Subcutaneous abdominal adipose tissue (tissue), 5 donors: ENCODE measurements around the gene TRMT6.

Source experiments
- H3K27ac ChIP-seq: one replicate; pipeline ENCODE4 v1.7.0; 2013; ENCODE audit warnings: low read depth, mild to moderate bottlenecking, inconsistent platforms, low read length, moderate library complexity
- H3K27me3 ChIP-seq, 5 donors: one replicate each; pipeline ENCODE4 v1.7.0; 2013; ENCODE audit warnings: low read length in 5 of 5, inconsistent platforms in 1 of 5; ENCODE audit not compliant: control insufficient read depth in 5 of 5, insufficient read depth in 4 of 5
- H3K36me3 ChIP-seq, 5 donors: one replicate each; pipeline ENCODE4 v1.7.0; 2013; ENCODE audit warnings: low read length in 5 of 5; ENCODE audit not compliant: control insufficient read depth in 5 of 5, insufficient read depth in 5 of 5
- H3K4me1 ChIP-seq, 5 donors: one replicate each; pipeline ENCODE4 v1.7.0; 2013; ENCODE audit warnings: low read length in 5 of 5, mild to moderate bottlenecking in 3 of 5, moderate library complexity in 1 of 5; ENCODE audit not compliant: control insufficient read depth in 5 of 5, insufficient read depth in 5 of 5
- H3K4me3 ChIP-seq, 5 donors: one replicate each; pipeline ENCODE4 v1.7.0; 2013; ENCODE audit warnings: low read length in 5 of 5, low read depth in 1 of 5
- H3K9ac ChIP-seq, 5 donors: one replicate each; pipeline ENCODE4 v1.7.0; 2013; ENCODE audit warnings: low read length in 5 of 5, mild to moderate bottlenecking in 4 of 5, moderate library complexity in 3 of 5
- H3K9me3 ChIP-seq, 5 donors: one replicate each; pipeline ENCODE4 v1.7.0; 2013; ENCODE audit warnings: low read length in 5 of 5; ENCODE audit not compliant: control insufficient read depth in 5 of 5
- donor health status: healthy.
- donor health status: healthy.
- donor health status: healthy.
- donor health status: healthy.
- donor health status: healthy.

TRMT6 gene, protein sequence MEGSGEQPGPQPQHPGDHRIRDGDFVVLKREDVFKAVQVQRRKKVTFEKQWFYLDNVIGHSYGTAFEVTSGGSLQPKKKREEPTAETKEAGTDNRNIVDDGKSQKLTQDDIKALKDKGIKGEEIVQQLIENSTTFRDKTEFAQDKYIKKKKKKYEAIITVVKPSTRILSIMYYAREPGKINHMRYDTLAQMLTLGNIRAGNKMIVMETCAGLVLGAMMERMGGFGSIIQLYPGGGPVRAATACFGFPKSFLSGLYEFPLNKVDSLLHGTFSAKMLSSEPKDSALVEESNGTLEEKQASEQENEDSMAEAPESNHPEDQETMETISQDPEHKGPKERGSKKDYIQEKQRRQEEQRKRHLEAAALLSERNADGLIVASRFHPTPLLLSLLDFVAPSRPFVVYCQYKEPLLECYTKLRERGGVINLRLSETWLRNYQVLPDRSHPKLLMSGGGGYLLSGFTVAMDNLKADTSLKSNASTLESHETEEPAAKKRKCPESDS

DNA sequence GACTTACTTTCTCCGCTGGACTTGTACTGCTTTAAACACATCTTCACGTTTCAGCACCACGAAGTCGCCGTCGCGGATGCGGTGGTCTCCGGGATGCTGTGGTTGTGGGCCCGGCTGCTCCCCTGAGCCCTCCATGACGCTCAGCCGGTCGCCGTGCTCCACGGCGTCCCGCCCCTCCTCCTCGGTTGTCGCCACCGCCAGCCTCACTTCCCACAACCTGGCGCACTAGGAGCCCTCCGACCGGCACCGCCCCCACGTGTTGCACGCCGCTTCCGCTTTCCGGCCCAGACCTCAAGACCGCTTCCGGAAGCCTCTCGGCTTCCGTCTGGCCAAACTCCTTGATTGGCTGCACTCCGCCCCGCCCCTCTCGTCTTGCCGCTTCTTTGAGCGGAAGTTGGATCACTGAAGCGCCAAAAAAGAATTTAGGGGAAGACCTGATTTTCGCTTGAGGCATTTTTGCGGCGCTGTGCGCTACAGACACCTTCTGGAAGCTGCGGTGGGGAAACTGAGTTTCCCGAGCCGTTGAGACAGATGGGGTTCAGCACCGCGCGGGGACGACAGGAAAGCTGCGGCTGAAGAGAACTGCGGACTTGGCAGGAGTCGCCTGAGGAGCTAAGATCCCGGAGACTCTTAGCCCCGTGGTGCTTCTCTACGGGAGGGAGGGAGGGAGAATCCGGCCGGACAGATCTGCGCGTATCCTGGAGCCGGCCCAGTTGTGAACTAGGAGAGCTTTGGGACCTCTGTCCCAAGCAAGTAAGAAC lies at the start of gene TRMT6, which contains the start of gene MCM8:
Gene TRMT6 (minus strand): TSS at position 263 of the 761 bp plus-strand sequence. CDS start 128 bp downstream, at position 135.
Gene MCM8 (plus strand): TSS at position 382 of the 761 bp plus-strand sequence. CDS start 1,364 bp downstream, outside the sequence.
- peaks cover 0 to 24% (median 18%) of the 10 kb centered on the region in 5 donors for H3K4me1 ChIP-seq
- H3K9me3 ChIP-seq = no peaks in the 10 kb centered on the region
- H3K27me3 ChIP-seq = no peaks in the 10 kb centered on the region
- peak within 1 kb of the TSS; percentile 68 to 94 (median 93) for H3K4me3 ChIP-seq
- peak within 1 kb of the TSS; percentile 66 to 90 (median 88) for H3K9ac ChIP-seq
- peaks cover 15 to 26% (median 22%) of the 10 kb centered on the region in 5 donors for H3K36me3 ChIP-seq
- peak within 1 kb of the TSS; percentile 71 for H3K27ac ChIP-seq

DNA sequence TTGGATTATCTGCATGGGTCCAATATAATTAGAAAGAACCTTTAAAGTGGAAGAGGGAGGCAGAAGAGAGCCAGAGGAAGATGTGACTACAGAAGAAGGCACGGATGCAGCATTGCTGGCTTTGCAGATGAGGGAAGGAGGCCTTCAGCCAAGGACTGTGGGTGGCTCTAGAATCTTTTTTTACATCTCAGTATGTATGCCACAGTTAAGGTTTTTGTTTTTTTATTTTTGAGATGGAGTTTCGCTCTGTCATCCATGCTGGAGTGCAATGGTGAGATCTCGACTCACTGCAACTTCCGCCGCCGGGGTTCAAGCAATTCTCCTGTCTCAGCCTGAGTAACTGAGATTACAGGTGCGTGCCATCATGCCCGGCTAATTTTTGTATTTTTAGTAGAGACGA lies 49.5 kb upstream of the TRMT6 start:
- Histone ChIP-seq H3K4me3 (no peak overlapping the region), H3K9ac (no peak overlapping the region), H3K36me3 (peaks cover 0 to 6% (median 2%) of the 10 kb centered on the region in 5 donors), H3K27ac (no peak overlapping the region), H3K9me3 (no peaks in the 10 kb centered on the region), H3K4me1 (peaks cover 0 to under 1% (median 0%) of the 10 kb centered on the region in 5 donors), H3K27me3 (no peaks in the 10 kb centered on the region)

DNA sequence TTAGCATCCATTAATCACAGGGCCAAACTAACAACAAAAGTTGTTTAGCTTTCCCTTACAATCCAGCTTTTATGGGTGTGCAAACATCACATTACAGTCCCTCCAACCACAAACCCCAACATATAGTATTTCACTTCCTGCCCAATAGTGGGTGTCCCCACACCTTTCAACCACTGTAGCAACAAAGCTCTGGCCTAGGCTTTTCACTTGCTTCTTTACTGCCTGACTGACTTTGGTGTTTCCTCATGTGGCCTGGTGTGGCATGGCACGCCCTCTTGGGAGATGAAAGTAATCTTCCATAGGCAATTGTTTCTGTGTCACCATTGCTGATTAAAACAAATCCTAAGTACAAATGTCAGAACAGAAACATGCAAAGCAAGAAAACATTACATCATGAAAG lies 46.4 kb upstream of the TRMT6 start:
- no peak overlapping the region for H3K4me3 ChIP-seq
- no peaks in the 10 kb centered on the region for H3K4me1 ChIP-seq
- H3K27ac ChIP-seq = no peak overlapping the region
- no peak overlapping the region for H3K9ac ChIP-seq
- H3K36me3 ChIP-seq = peaks cover 0 to 6% (median 2%) of the 10 kb centered on the region in 5 donors
- no peaks in the 10 kb centered on the region for H3K9me3 ChIP-seq
- H3K27me3 ChIP-seq = no peaks in the 10 kb centered on the region

DNA sequence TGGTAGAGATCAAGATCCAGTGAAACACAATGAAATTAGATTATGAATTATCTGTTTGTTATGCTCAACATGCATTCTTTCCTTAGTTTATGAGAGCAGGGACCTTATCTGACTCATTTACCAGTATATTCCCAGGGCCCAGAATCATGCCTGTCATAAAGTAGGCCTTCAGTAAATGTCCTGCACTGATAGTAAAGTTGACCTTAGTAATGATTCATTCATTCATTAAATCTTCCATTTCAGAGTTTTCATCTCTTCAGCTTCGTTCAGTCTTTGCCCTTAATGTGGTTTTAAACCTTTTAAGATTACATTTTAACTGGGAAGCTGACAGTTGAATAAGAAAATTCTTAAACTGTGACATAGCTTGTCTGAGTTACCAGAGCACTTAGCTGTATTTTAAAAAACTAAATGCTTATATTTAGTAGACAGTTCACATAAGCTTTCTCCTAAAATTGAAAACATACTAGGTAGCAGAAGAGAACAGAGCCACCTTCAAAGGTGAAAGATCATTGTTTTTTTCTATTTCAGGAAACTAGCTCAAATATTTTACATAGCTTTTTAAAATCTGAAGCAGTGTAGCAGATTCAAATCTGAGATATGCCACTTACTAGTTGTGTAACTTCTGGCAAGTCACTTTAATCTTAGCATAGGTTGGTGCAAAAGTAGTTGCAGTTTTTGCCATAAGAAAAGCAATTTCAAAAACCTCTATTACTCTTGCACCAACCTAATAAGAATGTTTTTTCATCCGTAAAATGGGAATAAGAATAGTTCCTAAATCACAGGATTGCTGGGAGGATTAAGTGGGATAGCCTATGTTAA lies 41.5 kb upstream of the TRMT6 start:
- H3K27me3 ChIP-seq = no peaks in the 10 kb centered on the region
- H3K36me3 ChIP-seq = peaks cover 0 to 20% (median 9%) of the 10 kb centered on the region in 5 donors
- no peak overlapping the region for H3K4me3 ChIP-seq
- H3K4me1 ChIP-seq = no peaks in the 10 kb centered on the region
- peak overlapping the region in 1 of 5 donors; percentile 22 for H3K9ac ChIP-seq
- no peaks in the 10 kb centered on the region for H3K9me3 ChIP-seq
- H3K27ac ChIP-seq = no peak overlapping the region

DNA sequence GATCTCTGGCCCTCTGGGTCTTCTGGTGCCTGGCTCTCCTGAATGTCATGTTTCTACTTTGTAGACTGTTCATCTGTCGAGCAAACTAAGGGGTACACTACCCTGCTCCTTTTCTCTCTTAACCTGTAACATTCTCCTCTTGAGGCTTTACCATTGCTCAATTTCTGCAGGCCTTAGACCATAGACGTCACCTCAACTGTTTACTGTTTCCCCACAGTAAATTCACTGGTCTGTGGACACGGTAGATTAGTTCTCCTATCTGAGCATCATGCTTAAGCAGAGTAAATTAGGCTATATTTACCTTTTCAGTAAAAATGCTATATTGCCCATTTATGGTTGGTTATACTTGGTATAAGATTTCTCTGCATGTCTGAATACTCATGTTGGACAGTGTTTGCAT lies 40.6 kb upstream of the TRMT6 start:
- no peak overlapping the region for H3K27ac ChIP-seq
- H3K4me1 ChIP-seq = no peaks in the 10 kb centered on the region
- H3K36me3 ChIP-seq = peaks cover 0 to 20% (median 9%) of the 10 kb centered on the region in 5 donors
- H3K27me3 ChIP-seq = no peaks in the 10 kb centered on the region
- no peaks in the 10 kb centered on the region for H3K9me3 ChIP-seq
- no peak overlapping the region for H3K9ac ChIP-seq
- no peak overlapping the region for H3K4me3 ChIP-seq

DNA sequence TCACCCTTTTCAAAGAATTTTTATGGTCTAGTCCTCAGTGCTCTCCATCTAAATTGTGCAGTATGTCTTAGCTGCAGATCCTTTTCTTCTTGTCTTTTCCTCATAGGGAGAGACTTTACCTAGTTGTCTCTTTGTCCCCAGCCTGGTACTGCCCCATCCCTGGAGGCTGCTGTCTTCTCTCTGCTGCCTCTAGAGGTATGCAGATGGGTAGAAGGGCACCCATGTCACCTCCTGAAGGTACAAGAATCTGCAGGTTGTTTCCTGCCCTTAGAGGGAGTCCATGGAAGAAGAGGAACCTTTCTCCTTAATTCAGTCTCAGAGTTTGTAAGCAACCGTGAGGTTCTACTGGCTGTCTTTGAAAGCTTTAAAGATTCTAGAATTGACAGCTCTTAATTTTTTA lies 39.2 kb upstream of the TRMT6 start:
- H3K4me3 ChIP-seq = no peak overlapping the region
- H3K27ac ChIP-seq = no peak overlapping the region
- no peaks in the 10 kb centered on the region for H3K27me3 ChIP-seq
- peaks cover 0 to 17% (median 6%) of the 10 kb centered on the region in 5 donors for H3K36me3 ChIP-seq
- no peak overlapping the region for H3K9ac ChIP-seq
- H3K9me3 ChIP-seq = no peaks in the 10 kb centered on the region
- no peaks in the 10 kb centered on the region for H3K4me1 ChIP-seq

DNA sequence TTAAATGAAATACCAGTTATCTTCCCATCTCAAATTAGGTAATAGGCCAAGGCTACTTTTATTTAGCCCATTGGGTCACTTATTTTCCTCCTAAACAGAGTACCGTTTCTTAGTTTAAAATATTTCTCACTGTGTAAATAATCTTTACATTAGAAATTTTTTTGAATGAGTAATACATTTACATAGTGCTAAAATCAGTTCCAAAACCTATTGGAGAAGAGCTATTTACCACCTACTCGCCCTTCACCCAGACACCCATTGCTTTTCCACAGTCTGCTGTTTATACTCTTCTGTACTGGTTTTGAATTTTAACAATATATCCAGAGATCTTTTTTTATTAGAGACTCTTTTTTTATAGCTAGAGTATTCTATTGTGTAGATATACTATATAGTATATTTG lies 37.0 kb upstream of the TRMT6 start:
- Histone ChIP-seq H3K9ac (no peak overlapping the region), H3K27me3 (no peaks in the 10 kb centered on the region), H3K4me1 (no peaks in the 10 kb centered on the region), H3K9me3 (no peaks in the 10 kb centered on the region), H3K36me3 (peaks cover 0 to 23% (median 9%) of the 10 kb centered on the region in 5 donors), H3K4me3 (no peak overlapping the region), H3K27ac (no peak overlapping the region)

DNA sequence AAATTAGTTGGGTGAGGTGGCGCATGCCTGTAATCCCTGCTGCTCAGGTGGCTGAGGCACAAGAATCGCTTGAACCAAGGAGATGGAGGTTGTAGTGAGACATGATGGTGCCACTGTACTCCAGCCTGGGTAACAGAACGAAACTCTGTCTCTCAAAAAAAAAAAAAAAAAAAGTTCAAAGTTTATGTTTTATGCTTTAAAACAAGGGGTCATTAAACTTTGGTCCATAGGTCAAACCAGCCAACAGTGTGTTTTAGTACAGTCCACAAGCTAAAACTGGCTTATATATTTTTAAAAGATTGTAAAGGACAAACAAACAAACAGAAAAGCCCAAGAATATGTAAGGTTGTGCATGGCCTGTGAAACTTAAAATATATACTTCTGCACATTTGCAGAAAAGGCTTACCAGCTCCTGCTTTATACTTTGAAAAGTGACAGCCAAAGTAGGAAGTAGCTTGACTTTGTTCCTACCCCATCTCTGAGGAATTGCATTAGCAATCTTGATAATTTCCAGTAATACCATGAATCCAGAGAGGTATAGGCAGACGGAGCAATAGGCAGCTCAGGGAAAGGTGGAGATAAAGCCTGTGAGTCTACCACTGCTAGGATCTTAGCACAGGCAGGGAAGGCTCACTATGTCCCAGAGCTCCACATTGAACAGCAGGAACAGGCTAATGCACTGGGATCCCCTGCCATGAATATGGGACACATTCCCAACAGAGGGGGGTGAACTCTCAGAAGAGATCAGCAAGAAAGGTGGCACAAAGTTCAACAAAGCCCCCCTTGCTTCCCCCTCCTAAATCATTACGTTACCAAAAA lies 30.6 kb upstream of the TRMT6 start:
- Histone ChIP-seq H3K27me3 (no peaks in the 10 kb centered on the region), H3K36me3 (peaks cover 14 to 36% (median 20%) of the 10 kb centered on the region in 5 donors), H3K9me3 (no peaks in the 10 kb centered on the region), H3K27ac (no peak overlapping the region), H3K4me3 (no peak overlapping the region), H3K9ac (no peak overlapping the region), H3K4me1 (no peaks in the 10 kb centered on the region)

DNA sequence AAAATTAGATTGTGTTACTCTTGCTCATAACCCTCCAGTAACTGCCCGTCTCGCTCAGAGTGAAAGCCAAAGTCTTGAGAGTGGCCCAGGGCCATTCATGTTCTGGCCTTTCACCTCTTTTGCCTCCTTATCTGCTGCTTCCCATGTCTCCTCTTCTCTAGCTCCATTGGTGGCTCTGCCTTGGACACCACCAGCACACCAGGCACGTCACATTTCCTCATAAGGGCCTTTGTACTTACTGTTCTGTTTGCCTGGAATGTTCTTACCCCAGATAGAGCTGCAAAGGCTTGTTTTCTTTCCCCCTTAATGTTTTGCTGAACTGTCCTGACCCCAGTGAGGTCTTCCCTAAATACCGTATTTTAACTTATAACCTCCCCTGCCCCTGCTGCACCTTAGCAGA lies 29.5 kb upstream of the TRMT6 start:
- Histone ChIP-seq H3K9me3 (no peaks in the 10 kb centered on the region), H3K36me3 (peaks cover 17 to 39% (median 20%) of the 10 kb centered on the region in 5 donors), H3K27ac (no peak overlapping the region), H3K4me1 (no peaks in the 10 kb centered on the region), H3K27me3 (no peaks in the 10 kb centered on the region), H3K9ac (no peak overlapping the region), H3K4me3 (no peak overlapping the region)
